ENCODE results near the gene ARFGAP3.
A peak's percentile ranks its signal among the peaks of the same experiment; 100 is the strongest.

- TF ChIP-seq CTCF (IDR thresholded peaks at IDR 0.05 in 8 of 11, conservative IDR thresholded peaks at IDR 0.05 in 3 of 11) (no peak), POLR2AphosphoS5 (IDR thresholded peaks at IDR 0.05) (peak in 1 of 3 donors; percentile 25), POLR2A (IDR thresholded peaks at IDR 0.05) (no peak)
These were observed 20.7 kb upstream of the ARFGAP3 start for GRCh38 chr22:42877597-42878340.
